Fibroblast of skin of right quadriceps (primary cell): ENCODE data around the gene IPO13.

Experiments used
- DNase-seq: peaks from one replicate; pipeline ENCODE4 v3.0.0-alpha.2; 2013

Gene IPO13

DNA sequence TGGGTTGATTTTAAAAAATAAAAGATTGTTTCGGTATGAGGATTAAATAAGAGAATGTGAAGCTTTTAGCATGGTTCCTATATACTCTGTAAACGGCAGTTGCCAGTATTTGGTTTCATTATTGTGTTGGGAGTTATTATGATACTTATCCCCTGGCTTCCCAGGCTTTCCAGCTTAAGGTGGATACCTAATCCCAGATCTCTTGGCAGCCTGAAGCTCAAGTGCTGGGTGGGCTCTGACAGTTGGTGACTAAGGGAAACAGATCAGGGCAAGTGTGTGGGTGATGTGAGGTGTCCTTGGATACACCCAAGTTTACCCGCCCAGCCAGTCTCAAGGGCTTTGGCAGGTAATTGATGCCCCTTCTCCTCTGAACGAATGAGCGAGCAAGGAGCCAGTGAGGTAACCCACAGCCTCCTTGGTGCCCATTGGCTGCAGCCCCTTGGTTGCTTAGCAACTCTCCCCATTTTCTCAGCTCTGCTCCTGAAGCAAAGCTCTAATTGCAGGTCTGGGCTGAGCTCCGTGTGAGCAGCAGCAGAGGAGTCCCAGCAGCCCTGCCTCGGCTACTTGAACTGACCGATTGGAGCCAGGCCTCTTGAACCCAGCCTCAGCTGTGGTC lies 6.1 kb downstream of the IPO13 start:
- DNase-seq: no peak

DNA sequence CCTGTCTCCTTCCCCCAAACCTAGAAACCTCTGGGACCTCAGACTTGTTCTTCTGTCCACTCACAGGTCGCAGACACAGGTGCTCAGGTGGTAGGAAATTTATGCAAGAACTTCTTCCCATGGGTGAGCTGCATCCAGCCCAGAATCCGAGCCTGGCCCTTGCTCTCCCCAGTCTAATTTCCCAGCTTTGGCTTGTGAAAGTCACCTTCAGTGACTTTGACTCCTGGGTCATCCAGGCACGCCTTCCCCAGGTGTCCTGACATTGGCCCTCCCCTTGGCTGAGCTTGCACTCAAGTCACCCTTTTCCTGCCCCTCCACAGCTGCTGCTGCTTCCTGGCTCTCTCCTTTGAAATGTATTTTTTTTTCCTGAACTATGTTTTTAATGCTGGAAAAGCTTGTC lies 6.6 kb downstream of the IPO13 start:
- no peak for DNase-seq

DNA sequence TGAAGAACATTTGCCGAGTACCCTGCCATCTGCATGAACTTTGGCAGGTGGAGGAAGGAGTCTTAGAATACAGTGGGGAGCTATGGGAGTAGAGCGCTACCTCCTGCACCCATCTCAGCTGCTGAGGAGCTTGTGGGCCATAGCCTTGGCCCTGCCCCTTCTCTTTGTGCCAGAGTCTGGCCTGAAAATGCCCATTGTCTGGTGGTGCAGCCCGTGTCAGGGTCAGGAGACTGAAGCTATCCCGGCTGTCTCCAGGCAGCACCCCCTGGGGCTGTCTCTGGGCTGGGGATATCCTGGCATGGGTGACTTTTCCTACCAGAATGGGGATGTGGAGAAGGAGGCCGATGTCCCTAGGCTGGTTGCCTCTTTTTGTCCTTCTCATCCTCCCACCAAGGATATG lies 7.3 kb downstream of the IPO13 start:
- no peak for DNase-seq

- DNase-seq: no peak
Measured at GRCh38 chr1:43956234-43956633, 9.5 kb downstream of the IPO13 start.

DNA sequence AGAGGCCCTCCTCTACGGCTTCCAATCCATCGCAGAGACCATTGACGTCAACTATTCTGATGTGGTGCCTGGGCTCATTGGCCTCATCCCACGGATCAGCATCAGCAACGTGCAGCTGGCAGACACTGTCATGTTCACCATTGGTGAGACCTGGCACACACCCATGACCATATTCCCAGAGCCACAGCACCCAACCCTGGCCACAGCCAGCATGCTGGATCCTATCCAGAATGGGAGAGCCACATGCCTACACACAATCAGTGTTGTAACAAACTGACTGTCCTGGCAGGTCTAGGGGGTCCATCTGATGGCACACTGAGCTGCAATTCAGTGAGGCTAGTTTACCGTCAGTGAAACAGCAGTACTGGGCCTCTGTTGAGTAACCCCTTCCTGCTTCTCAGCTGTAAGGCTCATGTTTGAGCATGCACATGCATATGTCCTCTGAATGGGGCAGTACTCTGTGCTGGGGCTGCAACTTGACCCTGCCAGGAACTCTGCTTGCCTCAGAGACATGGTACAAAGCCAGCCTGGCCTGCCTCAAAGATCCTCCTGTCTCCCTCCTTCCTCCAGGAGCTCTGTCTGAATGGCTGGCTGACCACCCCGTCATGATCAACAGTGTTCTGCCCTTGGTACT lies 10.8 kb downstream of the IPO13 start:
- DNase-seq: no peak

GRCh38 chr1:43958351-43959255 lies 11.9 kb downstream of the IPO13 start:
- DNase-seq: no peak

GRCh38 chr1:43960798-43961197 lies 14.0 kb downstream of the IPO13 start:
- no peak for DNase-seq

- no peak for DNase-seq
Measured at GRCh38 chr1:43961692-43962091, 14.9 kb downstream of the IPO13 start.

DNA sequence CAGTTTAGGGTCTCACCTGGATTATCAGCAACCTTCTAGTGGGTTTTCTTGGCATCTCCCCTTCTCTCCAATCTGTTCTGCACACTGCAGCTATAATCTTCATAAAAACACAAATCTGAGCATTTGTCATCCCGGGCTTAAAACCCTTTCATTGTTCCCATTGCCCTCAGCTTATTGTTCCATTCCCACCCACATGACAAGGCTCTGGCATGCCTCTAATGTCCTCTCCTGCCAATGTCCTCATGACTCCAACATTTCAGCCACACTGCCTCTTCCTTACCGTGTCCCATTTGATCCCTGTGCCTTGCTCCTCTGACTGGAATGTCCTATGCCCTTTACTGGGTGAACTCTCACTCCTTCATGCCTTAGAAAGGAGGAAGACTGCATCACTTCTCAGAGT lies 15.6 kb downstream of the IPO13 start:
- DNase-seq: no peak

DNA sequence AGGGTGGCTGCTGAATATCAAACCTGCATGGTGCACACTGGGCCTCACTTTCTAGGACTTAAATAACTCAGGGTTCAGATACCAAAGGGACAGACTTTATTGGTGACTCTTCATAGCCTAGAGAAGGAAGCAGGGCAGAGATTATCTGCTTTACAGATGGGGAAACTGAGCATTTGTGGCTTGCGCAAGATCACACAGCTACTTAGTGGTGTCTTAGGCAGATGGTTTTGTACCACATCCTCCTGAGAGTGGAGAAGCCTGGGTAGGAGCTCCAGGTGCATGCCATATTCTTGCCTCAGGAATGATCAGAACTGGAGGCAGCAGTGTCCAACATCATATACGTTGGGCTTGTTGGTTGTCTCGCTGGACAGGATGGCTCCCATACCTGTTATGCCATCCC lies 16.3 kb downstream of the IPO13 start:
- DNase-seq: no peak

DNA sequence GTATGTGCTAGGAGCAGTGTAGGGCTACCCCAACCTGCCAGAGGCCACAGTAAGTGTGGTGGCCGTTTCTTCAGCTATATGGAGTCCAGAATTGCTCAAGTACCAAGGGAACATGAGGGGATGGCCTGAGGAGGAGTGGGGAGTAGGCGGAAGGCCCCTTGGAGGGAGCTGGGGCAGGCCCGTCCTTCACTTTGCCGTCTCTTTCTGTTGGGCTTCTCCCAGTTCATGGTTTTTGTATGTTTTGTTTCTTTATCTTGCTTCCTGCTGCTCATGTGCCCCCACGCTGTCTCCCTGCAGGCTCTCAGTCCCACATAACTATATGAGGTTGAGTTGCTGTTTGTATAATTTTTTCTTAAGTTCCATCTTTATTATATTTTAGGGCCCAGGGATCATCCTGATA lies 17.1 kb downstream of the IPO13 start:
- no peak for DNase-seq

- DNase-seq: no peak
Measured at GRCh38 chr1:43965316-43965715, 18.6 kb downstream of the IPO13 start.

GRCh38 chr1:43968348-43968948 lies 21.7 kb downstream of the IPO13 start:
- no peak for DNase-seq

- DNase-seq: no peak
Measured at GRCh38 chr1:43969416-43969745, 22.6 kb downstream of the IPO13 start.

DNA sequence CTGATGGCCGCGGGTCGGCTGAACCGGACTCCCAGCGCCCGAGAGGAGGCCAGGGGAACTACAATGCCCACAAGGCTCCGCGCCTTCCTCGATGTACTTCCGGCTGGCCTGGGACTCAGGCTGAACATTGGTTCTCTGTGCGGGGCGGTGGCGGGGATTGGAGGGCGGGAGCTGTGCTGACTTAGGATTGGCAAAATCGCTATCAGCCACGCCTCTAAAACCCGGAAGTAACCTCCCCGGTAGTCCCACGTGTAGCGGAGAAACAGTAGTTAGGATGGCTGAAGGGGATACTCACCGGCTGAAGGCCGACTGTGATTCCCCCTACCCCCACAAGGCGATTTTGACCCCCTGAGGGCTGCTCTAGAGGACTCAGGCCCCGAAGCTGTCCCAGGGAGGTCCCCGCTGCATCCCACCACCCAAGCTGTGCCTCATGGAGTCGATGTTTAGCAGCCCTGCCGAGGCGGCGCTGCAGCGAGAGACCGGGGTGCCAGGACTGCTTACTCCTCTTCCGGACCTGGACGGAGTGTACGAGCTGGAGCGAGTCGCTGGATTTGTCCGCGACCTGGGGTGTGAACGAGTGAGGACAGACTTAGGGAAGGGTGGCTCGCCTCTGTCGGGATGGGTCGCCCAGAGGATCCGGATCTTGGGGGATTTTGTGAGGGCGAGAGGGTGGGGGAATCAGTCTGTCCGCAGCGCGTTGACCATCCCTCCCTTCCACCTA lies 23.2 kb downstream of the IPO13 start, which contains the start of gene DPH2:
DPH2 (plus strand) TSS at position 265 of the 721 bp plus-strand sequence; CDS start at position 431, 166 bp downstream.
- DNase-seq: peak; percentile 95

GRCh38 chr1:43970502-43970901 lies 23.8 kb downstream of the IPO13 start:
- DNase-seq: no peak

DNA sequence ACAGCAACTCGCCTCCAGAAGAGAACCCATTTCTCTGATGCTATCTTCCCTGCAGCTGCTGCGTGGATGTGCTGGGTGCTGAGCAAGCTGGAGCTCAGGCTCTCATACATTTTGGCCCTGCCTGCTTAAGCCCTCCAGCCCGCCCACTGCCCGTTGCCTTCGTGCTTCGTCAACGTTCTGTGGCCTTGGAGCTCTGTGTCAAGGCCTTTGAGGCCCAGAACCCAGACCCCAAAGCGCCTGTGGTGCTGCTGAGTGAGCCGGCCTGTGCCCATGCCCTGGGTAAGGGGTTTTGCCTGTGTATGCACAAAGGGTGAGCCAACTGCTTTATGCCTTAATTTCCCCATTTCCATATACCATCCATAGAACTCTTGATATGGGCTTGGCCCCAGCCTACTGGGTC lies 24.2 kb downstream of the IPO13 start:
- DNase-seq: no peak

- DNase-seq: no peak
Measured at GRCh38 chr1:43971336-43971980, 24.7 kb downstream of the IPO13 start.

- no peak for DNase-seq
Measured at GRCh38 chr1:43973981-43974442, 27.3 kb downstream of the IPO13 start.

DNA sequence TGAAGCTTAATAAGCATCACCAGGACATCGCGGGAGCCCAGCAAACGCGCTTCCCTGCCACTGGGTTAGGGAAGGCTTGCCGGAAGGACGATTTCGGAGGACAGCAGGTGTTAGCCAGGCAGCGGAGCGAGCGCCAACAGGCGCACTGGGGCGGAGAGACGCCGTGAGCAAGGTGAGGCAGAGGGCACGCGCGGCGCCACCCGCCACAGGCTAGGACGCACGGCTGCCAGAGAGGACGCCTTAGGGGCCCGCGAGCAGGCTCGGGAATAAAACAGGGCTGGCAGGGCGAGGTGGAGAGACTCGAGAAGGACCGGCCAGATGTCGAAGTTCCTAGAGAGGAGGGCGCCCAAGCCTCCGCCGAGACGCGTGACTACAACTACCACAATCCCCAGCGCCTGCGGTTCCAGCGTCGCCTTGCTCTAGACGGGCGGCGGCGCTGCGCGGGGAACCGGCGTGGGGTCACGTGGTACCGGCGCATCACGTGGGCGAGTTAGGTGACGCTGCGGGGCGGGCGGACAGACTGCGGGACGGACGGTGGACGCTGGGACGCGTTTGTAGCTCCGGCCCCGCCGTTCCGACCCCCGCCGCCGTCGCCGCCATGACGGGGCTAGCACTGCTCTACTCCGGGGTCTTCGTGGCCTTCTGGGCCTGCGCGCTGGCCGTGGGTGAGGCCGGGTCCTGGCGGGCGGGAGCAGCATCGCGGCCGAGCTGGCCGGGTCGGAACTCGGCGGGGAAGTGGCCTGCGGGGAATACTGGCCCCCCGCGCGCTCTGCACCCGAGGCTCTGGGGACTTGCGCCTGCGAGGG lies 27.9 kb downstream of the IPO13 start, which contains the start of gene ATP6V0B:
ATP6V0B (plus strand) TSS at position 518 of the 806 bp plus-strand sequence; CDS start at position 599, 81 bp downstream.
- peak; percentile 91 for DNase-seq
